SU-DHL-6 (cell line): ENCODE data around the gene PRKN.

Experiments used
- CTCF ChIP-seq: fragments of 200-600 bp; sonication (generic); IDR thresholded peaks from one replicate; pipeline ENCODE4 v1.5.1; 2017; ENCODE audit warnings: antibody characterized with exemption, mild to moderate bottlenecking, low read length, moderate library complexity; ENCODE audit not compliant: insufficient read depth, poor library complexity, severe bottlenecking
- EZH2phosphoT487 ChIP-seq: fragments of 200-600 bp; sonication (generic), shearing (Covaris generic); conservative IDR thresholded peaks from 2 replicates; pipeline ENCODE4 v1.6.1; 2018; ENCODE audit warnings: mild to moderate bottlenecking, antibody characterized with exemption, low read length, moderate library complexity, mixed read lengths

- TF ChIP-seq CTCF: no peak
- TF ChIP-seq EZH2phosphoT487: no peak
Measured at GRCh38 chr6:161736326-161736725, 991.2 kb downstream of the PRKN start.
